Muscle layer of colon (tissue), 2 donors: Measurements from ENCODE around the gene FAH.

Source experiments
- H3K27ac ChIP-seq: one replicate; pipeline ENCODE4 v1.7.0; 2013; ENCODE audit warnings: low read depth, mild to moderate bottlenecking, low read length, moderate library complexity
- H3K27me3 ChIP-seq, 2 donors: one replicate each; pipeline ENCODE4 v1.7.0; 2013; ENCODE audit warnings: low read length in 2 of 2, mild to moderate bottlenecking in 2 of 2; ENCODE audit not compliant: insufficient read depth in 2 of 2, control insufficient read depth in 1 of 2
- H3K36me3 ChIP-seq: one replicate; pipeline ENCODE4 v1.7.0; 2013; ENCODE audit warnings: mild to moderate bottlenecking, low read length; ENCODE audit not compliant: insufficient read depth
- H3K4me1 ChIP-seq: one replicate; pipeline ENCODE4 v1.7.0; 2013; ENCODE audit warnings: mild to moderate bottlenecking, low read length; ENCODE audit not compliant: insufficient read depth
- H3K4me3 ChIP-seq, 2 donors: one replicate each; pipeline ENCODE4 v1.7.0; 2013; ENCODE audit warnings: low read length in 2 of 2, low read depth in 1 of 2, mild to moderate bottlenecking in 1 of 2, moderate library complexity in 1 of 2
- H3K9ac ChIP-seq: one replicate; pipeline ENCODE4 v1.7.0; 2013; ENCODE audit warnings: low read length
- H3K9me3 ChIP-seq: one replicate; pipeline ENCODE4 v1.7.0; 2013; ENCODE audit warnings: mild to moderate bottlenecking, low read length
- donor health status: abdominal sarcoma.
- donor health status: Adenocarcinoma of cecum.

Gene FAH

DNA sequence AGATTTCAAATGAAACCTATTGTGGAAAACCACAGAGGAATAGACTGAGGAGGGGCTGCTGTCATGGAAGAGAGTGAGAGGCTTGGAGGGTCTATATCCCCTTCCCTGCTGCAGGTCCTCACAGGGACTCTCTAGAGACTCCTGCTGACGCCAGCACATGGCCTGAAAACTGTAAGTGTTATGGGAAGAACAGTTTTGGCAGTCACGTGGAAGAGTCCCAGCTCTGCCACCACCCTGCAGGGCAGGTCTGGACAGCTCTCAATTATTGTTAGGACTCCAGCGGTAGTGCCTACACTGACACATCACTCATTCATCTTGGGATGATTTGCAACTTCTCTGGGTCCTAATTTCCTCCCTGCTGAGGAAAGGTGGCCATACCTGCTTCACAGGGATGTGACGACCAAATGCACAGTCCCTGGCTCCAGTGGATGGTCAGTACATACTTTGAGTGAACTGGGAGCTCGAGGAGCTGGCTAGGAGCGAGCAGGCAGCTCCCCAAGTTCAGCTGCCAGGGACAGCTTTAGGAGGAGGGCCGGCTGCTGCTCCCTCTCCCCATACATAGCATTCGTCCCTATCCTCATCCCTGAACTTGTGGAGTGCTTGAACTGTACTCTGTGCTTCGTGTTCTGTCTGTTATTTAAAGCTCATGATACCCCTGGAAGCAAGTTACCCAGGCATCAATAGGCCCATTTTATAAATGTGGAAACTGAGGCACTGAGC is 50.0 kb downstream of the FAH start:
- H3K4me1 ChIP-seq, result no peaks in the 10 kb centered on the region
- H3K27ac ChIP-seq, result no peak overlapping the region
- H3K9ac ChIP-seq, result no peak overlapping the region
- no peak overlapping the region for H3K4me3 ChIP-seq
- no peaks in the 10 kb centered on the region for H3K27me3 ChIP-seq
- H3K9me3 ChIP-seq, result no peaks in the 10 kb centered on the region
- no peaks in the 10 kb centered on the region for H3K36me3 ChIP-seq

DNA sequence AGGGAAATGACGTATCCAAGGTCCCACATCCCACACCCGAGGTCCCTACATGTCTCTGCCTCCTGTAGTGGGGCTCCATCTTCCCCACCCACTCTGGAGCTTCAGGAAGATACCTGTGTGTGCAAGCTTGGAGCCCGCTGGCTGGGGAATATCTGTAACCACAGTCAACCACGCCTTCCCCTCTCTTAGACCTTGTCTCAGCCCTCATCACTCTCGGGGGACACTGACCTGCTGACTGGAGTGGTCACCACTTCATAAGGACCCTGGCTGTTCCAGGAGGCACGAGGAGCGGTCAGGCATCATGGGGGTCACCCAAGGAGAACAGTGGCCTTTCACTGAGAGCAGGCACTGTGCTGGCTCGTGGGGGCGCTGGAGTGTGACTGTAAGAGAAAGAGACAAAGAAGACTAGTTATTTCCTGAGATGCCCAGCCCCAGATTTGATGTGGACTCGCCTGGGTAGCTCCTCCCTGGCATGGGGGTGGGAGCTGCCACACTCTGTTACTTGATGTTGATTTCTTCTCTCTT is 50.6 kb downstream of the FAH start:
- H3K9me3 ChIP-seq, result no peaks in the 10 kb centered on the region
- H3K9ac ChIP-seq, result no peak overlapping the region
- H3K27ac ChIP-seq, result no peak overlapping the region
- H3K4me3 ChIP-seq, result no peak overlapping the region
- no peaks in the 10 kb centered on the region for H3K27me3 ChIP-seq
- no peaks in the 10 kb centered on the region for H3K36me3 ChIP-seq
- H3K4me1 ChIP-seq, result no peaks in the 10 kb centered on the region

DNA sequence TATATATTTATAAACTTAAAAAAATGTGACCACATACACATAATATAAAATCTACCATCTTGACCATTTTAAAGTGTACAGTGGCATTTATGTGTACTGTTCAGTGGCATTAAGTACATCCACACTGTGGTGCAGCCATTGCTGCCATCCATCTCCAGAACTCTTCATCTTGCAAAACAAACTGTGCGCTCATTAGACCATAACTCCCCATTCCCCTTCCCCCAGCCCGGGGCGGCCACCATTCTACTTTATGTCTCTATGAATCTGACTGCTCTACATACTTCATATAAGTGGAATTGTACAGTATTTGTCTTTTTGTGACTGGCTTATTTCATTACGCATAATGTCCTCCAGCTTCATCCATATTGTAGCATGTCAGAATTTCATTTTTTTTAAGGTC is 51.4 kb downstream of the FAH start:
- Histone ChIP-seq H3K27me3 (peaks cover 0 to 4% of the 10 kb centered on the region in 2 donors), H3K9ac (no peak overlapping the region), H3K36me3 (no peaks in the 10 kb centered on the region), H3K27ac (no peak overlapping the region), H3K4me3 (no peak overlapping the region), H3K9me3 (no peaks in the 10 kb centered on the region), H3K4me1 (no peaks in the 10 kb centered on the region)

DNA sequence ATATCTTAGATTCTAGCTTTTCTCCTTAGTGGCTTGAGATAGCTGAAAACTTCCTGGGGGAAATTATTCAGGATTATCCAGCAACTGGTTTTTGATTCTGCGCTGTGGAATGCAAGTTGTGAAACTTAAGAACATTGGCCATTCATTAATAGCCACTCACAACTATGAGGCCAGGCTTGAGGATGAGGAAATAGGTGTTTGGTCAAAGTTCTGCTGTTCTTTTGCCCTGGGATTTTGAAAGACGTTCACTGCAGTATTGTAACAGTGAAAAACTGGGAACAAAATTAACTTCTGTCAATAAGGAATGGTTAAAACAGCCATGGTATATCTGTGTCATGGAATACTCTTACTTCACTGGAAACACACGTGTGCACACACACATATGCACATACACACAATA is 55.1 kb downstream of the FAH start:
- Histone ChIP-seq H3K4me3 (no peak overlapping the region), H3K36me3 (no peaks in the 10 kb centered on the region), H3K27ac (no peak overlapping the region), H3K9me3 (no peaks in the 10 kb centered on the region), H3K27me3 (peaks cover 0 to 4% of the 10 kb centered on the region in 2 donors), H3K4me1 (no peaks in the 10 kb centered on the region), H3K9ac (no peak overlapping the region)

DNA sequence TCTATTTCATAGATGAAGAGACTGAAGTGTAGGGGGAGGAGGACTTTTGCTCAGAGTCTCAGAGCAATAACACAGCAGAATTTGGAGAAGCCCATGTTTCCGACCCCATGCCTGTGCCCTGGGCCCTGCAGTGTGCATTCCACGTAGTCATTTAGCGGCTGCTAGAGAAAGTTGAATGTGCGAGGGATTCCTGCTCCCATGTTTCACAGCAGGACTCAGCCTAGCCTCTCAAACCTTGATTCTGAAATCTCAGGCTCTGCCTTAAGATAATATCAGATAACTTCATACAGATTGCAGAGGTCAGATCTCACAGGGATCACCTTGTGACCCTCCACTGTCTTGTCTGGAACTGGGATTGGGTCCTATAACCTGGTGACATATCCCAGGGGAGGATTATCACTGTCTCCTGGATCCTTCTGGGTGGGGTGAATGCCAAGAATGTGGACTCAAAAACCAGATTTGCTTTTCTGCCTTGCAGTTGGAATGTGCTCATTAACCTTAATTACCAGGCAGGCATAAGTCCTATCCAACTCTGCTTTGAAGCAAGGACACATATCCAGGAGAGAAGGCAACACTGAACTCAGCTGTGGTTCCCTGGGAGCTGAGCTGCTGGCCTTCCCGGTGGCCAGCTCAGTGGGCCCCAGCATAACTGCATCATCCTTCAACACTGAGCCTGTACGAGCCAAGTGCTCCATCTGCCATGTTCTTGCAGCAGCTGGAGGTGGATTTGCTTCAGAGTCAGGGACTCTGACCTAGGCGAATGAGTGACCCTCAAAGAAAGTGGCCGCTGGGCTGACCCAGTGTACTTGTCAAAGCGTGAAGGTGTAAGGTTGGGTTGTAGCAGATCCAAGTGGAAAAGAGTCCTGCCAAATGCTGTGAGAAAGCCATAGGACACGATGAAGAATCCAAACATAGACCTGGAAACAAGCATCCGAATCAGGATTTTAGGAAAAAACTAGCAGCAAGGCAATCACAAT is 56.2 kb downstream of the FAH start:
- H3K4me3 ChIP-seq, result no peak overlapping the region
- H3K9ac ChIP-seq, result no peak overlapping the region
- peaks cover 0 to 4% of the 10 kb centered on the region in 2 donors for H3K27me3 ChIP-seq
- no peaks in the 10 kb centered on the region for H3K4me1 ChIP-seq
- H3K36me3 ChIP-seq, result no peaks in the 10 kb centered on the region
- no peaks in the 10 kb centered on the region for H3K9me3 ChIP-seq
- H3K27ac ChIP-seq, result no peak overlapping the region

GRCh38 chr15:80210611-80211573 is 58.1 kb downstream of the FAH start:
- Histone ChIP-seq H3K9me3 (no peaks in the 10 kb centered on the region), H3K4me3 (no peak overlapping the region), H3K27me3 (peaks cover 0 to 4% of the 10 kb centered on the region in 2 donors), H3K4me1 (no peaks in the 10 kb centered on the region), H3K27ac (no peak overlapping the region), H3K9ac (no peak overlapping the region), H3K36me3 (no peaks in the 10 kb centered on the region)

DNA sequence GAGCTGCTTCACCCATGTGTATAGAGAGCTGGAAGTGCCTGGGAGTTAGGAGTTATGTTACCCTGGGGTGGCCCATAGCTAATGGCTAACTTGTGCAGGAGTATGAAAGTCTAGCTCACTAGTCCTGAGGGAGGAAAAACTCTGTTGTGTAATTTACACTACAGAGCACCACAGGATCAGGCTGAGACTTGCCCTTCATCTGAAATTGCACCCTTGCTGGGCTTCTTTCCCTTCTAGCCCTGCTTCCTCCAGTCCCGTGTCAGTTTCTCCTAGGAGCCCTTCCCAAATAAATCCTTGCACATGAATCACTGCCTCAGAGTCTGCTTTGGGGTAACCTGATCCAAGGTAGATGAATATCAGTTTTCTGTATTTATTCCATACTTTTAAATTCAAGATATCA is 59.2 kb downstream of the FAH start:
- Histone ChIP-seq H3K27ac (no peak overlapping the region), H3K9me3 (no peaks in the 10 kb centered on the region)

GRCh38 chr15:80214910-80215309 is 62.1 kb downstream of the FAH start:
- no peaks in the 10 kb centered on the region for H3K36me3 ChIP-seq

More for the DNA sequence above, 59.2 kb downstream of the FAH start:
- Histone ChIP-seq H3K27me3 (peaks cover 0 to 4% of the 10 kb centered on the region in 2 donors), H3K9ac (no peak overlapping the region), H3K4me1 (no peaks in the 10 kb centered on the region), H3K36me3 (no peaks in the 10 kb centered on the region), H3K4me3 (no peak overlapping the region)

DNA sequence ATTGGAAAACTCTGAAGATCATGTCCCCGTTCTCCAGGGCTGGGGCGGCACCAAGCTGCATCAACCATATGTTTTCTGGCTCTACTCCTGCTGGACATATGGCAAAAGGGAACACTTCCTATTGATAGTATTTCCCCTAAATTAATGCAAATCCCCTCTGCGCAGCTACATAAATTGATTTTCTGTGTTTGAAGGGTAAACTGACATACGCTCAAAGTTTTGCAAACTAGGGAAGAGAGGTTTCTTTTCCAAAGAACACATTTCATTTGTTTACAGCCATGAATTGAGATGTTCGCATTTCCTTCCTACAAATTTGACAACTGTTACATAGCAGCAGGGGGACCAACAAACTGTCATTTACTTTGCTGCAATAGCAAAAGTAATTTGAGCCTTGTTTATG is 63.3 kb downstream of the FAH start:
- H3K27ac ChIP-seq, result no peak overlapping the region
- H3K27me3 ChIP-seq, result no peaks in the 10 kb centered on the region
- no peaks in the 10 kb centered on the region for H3K36me3 ChIP-seq
- no peaks in the 10 kb centered on the region for H3K9me3 ChIP-seq
- no peak overlapping the region for H3K9ac ChIP-seq
- H3K4me3 ChIP-seq, result no peak overlapping the region
- no peaks in the 10 kb centered on the region for H3K4me1 ChIP-seq

More at GRCh38 chr15:80214910-80215309, 62.1 kb downstream of the FAH start:
- no peaks in the 10 kb centered on the region for H3K9me3 ChIP-seq
- H3K27me3 ChIP-seq, result no peaks in the 10 kb centered on the region
- H3K4me3 ChIP-seq, result no peak overlapping the region
- H3K27ac ChIP-seq, result no peak overlapping the region
- no peaks in the 10 kb centered on the region for H3K4me1 ChIP-seq
- no peak overlapping the region for H3K9ac ChIP-seq

GRCh38 chr15:80216911-80217310 is 64.1 kb downstream of the FAH start:
- no peaks in the 10 kb centered on the region for H3K36me3 ChIP-seq
- H3K4me3 ChIP-seq, result no peak overlapping the region
- H3K27me3 ChIP-seq, result no peaks in the 10 kb centered on the region
- no peaks in the 10 kb centered on the region for H3K9me3 ChIP-seq
- H3K4me1 ChIP-seq, result no peaks in the 10 kb centered on the region
- no peak overlapping the region for H3K27ac ChIP-seq
- no peak overlapping the region for H3K9ac ChIP-seq
